Epithelial cell of esophagus (primary cell): ENCODE results near the gene PPFIA1.

Experiments used
- DNase-seq: peaks from one replicate; pipeline ENCODE4 v3.0.0; 2010; ENCODE audit warnings: low read depth
- H3K4me3 ChIP-seq: 2 replicates; pipeline ENCODE4 v1.5.1; 2011; ENCODE audit warnings: mild to moderate bottlenecking, low read length, control low read depth
- CTCF ChIP-seq: IDR thresholded peaks from 2 replicates; pipeline ENCODE4 v1.5.1; 2011; ENCODE audit warnings: low read depth, mild to moderate bottlenecking, low read length, control low read depth, inconsistent platforms; ENCODE audit not compliant: insufficient read depth; ENCODE audit errors: missing control alignments

Gene PPFIA1

GRCh38 chr11:70312401-70313357 is 42.2 kb downstream of the PPFIA1 start:
- H3K4me3 ChIP-seq, result no peak overlapping the region
- no peak for TF ChIP-seq CTCF
- DNase-seq, result no peak

DNA sequence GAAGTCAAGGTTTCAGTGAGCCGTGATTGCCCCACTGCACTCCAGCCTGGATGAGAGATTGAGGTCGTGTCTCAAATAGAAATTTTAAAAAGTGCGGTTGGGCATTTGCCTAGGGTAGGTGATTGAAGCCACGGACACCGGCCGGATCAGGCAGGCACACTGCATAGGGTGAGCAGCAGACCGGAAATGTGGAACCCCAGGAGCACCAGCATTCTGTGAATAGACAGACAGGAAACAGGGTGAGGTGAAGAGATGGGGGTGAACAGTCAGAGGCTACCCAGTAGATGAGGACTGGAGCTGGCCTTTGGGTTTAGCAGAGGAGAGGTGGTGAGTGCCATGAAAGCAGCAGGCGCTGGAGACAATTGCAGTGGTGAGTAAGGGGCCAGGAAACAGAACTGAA is 43.5 kb downstream of the PPFIA1 start:
- H3K4me3 ChIP-seq, result no peak overlapping the region
- no peak for DNase-seq
- no peak for TF ChIP-seq CTCF

- no peak for DNase-seq
- H3K4me3 ChIP-seq, result no peak overlapping the region
- no peak for TF ChIP-seq CTCF
These were observed 44.2 kb downstream of the PPFIA1 start for GRCh38 chr11:70314730-70315129.

- no peak for DNase-seq
- TF ChIP-seq CTCF, result no peak
- no peak overlapping the region for H3K4me3 ChIP-seq
These were observed 45.2 kb downstream of the PPFIA1 start for GRCh38 chr11:70315716-70316115.

DNA sequence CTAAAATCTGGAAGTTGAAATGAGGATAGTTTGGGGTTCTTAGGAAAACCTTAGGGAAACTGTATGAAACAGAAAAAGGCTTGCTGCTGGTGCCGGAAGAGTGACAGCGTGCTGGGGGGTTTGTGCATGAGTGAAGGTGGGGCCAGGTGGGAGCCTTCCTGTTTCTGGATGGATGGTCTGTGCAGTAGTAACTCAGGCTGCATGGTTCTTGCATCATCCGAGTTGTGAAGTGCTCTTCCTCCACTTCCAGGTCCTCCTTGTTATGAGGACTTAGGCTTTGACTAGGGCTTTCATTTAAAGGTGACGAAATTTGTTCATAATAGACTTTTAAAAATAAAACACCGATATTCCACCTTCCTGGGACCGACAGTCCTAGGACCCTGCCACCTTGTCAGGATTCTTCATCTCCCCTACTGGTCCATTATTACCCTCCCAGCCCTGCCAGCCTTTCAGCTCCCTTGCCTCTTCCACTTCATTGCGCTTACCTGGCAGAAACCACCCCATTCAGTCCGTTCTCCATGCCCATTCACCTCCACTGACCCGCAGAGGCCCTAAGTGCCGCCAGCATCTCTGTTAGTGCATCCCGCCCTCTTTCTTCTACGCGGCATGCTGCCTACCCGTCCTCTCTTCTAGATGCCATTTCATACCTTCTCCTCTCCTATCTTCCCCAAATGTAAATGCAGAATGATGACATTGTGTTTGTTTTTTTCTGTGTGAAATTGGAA is 47.3 kb downstream of the PPFIA1 start:
- no peak for DNase-seq
- no peak for TF ChIP-seq CTCF
- no peak overlapping the region for H3K4me3 ChIP-seq

GRCh38 chr11:70319396-70320076 is 49.0 kb downstream of the PPFIA1 start:
- DNase-seq, result no peak
- no peak for TF ChIP-seq CTCF
- no peak overlapping the region for H3K4me3 ChIP-seq
